Measurements from ENCODE around the gene MYO15B. TPM values are rescaled to one million over a fixed set of nuclear protein-coding genes. Genes with fewer than 3 reads are reported as not detected.
A peak's percentile ranks its signal among the peaks of the same experiment; 100 is the strongest.

The MYO15B gene
- total and polyA plus RNA-seq, 2 of the 13 experiments (the other 11 are each of a cell fraction or from before 2014, with no cell fraction given): 2.8 to 8.1 TPM

DNA sequence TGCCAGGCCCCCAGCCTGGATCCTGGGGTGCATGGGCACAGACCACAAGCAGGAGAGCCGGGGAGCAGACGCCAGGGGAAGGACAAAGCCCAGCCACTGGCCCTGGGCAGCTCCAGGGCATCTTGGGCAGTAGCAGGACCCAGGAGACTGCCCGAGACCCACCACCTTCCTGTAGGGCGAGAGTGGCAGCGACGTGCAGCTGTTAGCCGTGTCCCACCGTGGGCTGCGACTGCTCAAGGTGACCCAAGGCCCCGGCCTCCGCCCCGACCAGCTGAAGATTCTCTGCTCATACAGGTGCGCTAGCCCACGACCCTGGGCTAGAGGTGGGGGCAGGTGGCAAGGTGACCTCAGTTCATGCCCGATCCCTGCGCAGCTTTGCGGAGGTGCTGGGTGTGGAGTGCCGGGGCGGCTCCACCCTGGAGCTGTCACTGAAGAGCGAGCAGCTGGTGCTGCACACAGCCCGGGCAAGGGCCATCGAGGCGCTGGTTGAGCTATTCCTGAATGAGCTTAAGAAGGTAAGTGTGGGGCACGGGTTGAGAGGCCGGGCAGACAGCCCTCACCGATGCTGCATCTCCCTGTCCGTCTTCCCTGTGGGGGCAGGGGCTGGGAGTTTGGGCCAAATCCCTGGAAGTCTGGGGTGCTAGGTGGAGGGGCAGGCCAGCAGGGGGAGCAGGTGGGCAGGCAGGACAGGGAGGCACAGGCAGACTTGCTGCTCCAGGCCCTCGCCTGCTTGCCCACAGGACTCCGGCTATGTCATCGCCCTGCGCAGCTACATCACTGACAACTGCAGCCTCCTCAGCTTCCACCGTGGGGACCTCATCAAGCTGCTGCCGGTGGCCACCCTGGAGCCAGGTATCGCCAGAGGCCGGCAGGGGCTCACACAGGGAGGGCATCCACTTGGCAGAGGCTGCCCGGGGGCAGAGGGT lies 32.2 kb downstream of the MYO15B start:
- BruUV-seq (replicated peaks): no TSS peak
- ChIA-PET CTCF (ENCODE audit: low intra/inter-chr PET ratio, low total read pairs) (interaction anchor here (1.1 to 1.5 kb wide), 2 partner anchors 18 to 34 kb away, joined by 4 to 5 read pairs; no protein-coding TSS in a partner anchor), POLR2A (interaction anchor here (0.6 to 2.0 kb wide), 3 partner anchors 10 to 26 kb away, joined by 3 to 12 read pairs (median 4); a partner anchor contains a TSS)
- no peak overlapping the region for H3K4me2 ChIP-seq (ENCODE audit: low read depth, low read length)
- H3K36me3 ChIP-seq (replicated peaks in 1 of 2; ENCODE audit: control insufficient read depth in 1 of 2, insufficient read depth in 2 of 2, low read length in 2 of 2): no peaks in the 10 kb centered on the region
- no peak overlapping the region for H3K27ac ChIP-seq (ENCODE audit: extremely low read length, insufficient read depth, low read length)
- peak; percentile 50 for FAIRE-seq
- intact Hi-C loops (cut with micrococcal nuclease; ENCODE audit: unreplicated experiment): no loop called here
- H2AFZ ChIP-seq (ENCODE audit: low read length): no peak overlapping the region
- ATAC-seq: peak; percentile 66
- no peaks in the 10 kb centered on the region; the same call in 1 of the 2 replicates for H4K20me1 ChIP-seq (ENCODE audit: insufficient read depth, low read length)
- H3K79me2 ChIP-seq (ENCODE audit: insufficient read depth, low read length): no peaks in the 10 kb centered on the region
- WGBS (ENCODE audit: low lambda C conversion rate): 81% methylated on average over 23 of the region's 36 CpGs
- H3K4me3 ChIP-seq (replicated peaks in 1 of 3; ENCODE audit: insufficient read depth in 1 of 3, low read depth in 2 of 3, low read length in 3 of 3): no peak overlapping the region
- H3K27me3 ChIP-seq (ENCODE audit: control insufficient read depth in 1 of 2, insufficient read depth in 2 of 2, low read length in 2 of 2): no peaks in the 10 kb centered on the region
- in situ Hi-C loops (cut with HindIII; ENCODE audit: extremely low pct_ligation_motif_present, low pct_unique_long_range_greater_than_20kb): loop anchor here (10.0 kb wide), 1 partner anchor 135 kb away; no protein-coding TSS in a partner anchor
- DNase-seq (ENCODE audit: low spot score): peak; percentile 39
- peaks cover 12% of the 10 kb centered on the region for H3K4me1 ChIP-seq (ENCODE audit: insufficient read depth, low read length)
- no peak overlapping the region for H3K9ac ChIP-seq (ENCODE audit: insufficient read depth, low read depth, low read length)
- no peaks in the 10 kb centered on the region for H3K9me3 ChIP-seq (ENCODE audit: low read length)
- TF ChIP-seq, protein P1, sequence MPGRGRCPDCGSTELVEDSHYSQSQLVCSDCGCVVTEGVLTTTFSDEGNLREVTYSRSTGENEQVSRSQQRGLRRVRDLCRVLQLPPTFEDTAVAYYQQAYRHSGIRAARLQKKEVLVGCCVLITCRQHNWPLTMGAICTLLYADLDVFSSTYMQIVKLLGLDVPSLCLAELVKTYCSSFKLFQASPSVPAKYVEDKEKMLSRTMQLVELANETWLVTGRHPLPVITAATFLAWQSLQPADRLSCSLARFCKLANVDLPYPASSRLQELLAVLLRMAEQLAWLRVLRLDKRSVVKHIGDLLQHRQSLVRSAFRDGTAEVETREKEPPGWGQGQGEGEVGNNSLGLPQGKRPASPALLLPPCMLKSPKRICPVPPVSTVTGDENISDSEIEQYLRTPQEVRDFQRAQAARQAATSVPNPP (CRISPR knock-in tag; IDR thresholded peaks at IDR 0.05): no peak
- no peak for TF ChIP-seq NCOA5 (CRISPR knock-in tag; IDR thresholded peaks at IDR 0.05)
- TF ChIP-seq KMT2B (CRISPR knock-in tag; IDR thresholded peaks at IDR 0.05): no peak
- TF ChIP-seq NRL (CRISPR knock-in tag; IDR thresholded peaks at IDR 0.05; ENCODE audit: borderline replicate concordance): peak; percentile 27; the same call in 1 of the 2 replicates
- TF ChIP-seq ZNF496 (CRISPR knock-in tag; IDR thresholded peaks at IDR 0.05; ENCODE audit: insufficient replicate concordance): no peak
- TF ChIP-seq, protein P2, sequence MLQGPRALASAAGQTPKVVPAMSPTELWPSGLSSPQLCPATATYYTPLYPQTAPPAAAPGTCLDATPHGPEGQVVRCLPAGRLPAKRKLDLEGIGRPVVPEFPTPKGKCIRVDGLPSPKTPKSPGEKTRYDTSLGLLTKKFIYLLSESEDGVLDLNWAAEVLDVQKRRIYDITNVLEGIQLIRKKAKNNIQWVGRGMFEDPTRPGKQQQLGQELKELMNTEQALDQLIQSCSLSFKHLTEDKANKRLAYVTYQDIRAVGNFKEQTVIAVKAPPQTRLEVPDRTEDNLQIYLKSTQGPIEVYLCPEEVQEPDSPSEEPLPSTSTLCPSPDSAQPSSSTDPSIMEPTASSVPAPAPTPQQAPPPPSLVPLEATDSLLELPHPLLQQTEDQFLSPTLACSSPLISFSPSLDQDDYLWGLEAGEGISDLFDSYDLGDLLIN (CRISPR knock-in tag; IDR thresholded peaks at IDR 0.05; ENCODE audit: borderline replicate concordance): no peak
- TF ChIP-seq TOPORS (CRISPR knock-in tag; IDR thresholded peaks at IDR 0.05): no peak
- TF ChIP-seq, protein P3, sequence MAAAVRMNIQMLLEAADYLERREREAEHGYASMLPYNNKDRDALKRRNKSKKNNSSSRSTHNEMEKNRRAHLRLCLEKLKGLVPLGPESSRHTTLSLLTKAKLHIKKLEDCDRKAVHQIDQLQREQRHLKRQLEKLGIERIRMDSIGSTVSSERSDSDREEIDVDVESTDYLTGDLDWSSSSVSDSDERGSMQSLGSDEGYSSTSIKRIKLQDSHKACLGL (CRISPR knock-in tag; IDR thresholded peaks at IDR 0.05): no peak
- TF ChIP-seq NPAS2 (CRISPR knock-in tag; IDR thresholded peaks at IDR 0.05; ENCODE audit: borderline replicate concordance): no peak
- TF ChIP-seq, protein P4, sequence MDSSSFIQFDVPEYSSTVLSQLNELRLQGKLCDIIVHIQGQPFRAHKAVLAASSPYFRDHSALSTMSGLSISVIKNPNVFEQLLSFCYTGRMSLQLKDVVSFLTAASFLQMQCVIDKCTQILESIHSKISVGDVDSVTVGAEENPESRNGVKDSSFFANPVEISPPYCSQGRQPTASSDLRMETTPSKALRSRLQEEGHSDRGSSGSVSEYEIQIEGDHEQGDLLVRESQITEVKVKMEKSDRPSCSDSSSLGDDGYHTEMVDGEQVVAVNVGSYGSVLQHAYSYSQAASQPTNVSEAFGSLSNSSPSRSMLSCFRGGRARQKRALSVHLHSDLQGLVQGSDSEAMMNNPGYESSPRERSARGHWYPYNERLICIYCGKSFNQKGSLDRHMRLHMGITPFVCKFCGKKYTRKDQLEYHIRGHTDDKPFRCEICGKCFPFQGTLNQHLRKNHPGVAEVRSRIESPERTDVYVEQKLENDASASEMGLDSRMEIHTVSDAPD (CRISPR knock-in tag; IDR thresholded peaks at IDR 0.05): no peak
- peak; percentile 49 for TF ChIP-seq RAD21 (CRISPR knock-in tag; IDR thresholded peaks at IDR 0.05)
- no peak for TF ChIP-seq TBX3 (IDR thresholded peaks at IDR 0.05; ENCODE audit: borderline replicate concordance)
- TF ChIP-seq, protein P5, sequence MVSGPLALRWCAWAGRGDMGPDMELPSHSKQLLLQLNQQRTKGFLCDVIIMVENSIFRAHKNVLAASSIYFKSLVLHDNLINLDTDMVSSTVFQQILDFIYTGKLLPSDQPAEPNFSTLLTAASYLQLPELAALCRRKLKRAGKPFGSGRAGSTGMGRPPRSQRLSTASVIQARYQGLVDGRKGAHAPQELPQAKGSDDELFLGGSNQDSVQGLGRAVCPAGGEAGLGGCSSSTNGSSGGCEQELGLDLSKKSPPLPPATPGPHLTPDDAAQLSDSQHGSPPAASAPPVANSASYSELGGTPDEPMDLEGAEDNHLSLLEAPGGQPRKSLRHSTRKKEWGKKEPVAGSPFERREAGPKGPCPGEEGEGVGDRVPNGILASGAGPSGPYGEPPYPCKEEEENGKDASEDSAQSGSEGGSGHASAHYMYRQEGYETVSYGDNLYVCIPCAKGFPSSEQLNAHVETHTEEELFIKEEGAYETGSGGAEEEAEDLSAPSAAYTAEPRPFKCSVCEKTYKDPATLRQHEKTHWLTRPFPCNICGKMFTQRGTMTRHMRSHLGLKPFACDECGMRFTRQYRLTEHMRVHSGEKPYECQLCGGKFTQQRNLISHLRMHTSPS (CRISPR knock-in tag; IDR thresholded peaks at IDR 0.05; ENCODE audit: low read depth): no peak
- no peak for TF ChIP-seq ZNF33B (CRISPR knock-in tag; IDR thresholded peaks at IDR 0.05)
- TF ChIP-seq, protein P6, sequence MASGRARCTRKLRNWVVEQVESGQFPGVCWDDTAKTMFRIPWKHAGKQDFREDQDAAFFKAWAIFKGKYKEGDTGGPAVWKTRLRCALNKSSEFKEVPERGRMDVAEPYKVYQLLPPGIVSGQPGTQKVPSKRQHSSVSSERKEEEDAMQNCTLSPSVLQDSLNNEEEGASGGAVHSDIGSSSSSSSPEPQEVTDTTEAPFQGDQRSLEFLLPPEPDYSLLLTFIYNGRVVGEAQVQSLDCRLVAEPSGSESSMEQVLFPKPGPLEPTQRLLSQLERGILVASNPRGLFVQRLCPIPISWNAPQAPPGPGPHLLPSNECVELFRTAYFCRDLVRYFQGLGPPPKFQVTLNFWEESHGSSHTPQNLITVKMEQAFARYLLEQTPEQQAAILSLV (CRISPR knock-in tag; IDR thresholded peaks at IDR 0.05; ENCODE audit: borderline replicate concordance): no peak; the same call in 1 of the 2 replicates

Measured in HepG2 (cell line).